Fibroblast of the aortic adventitia (primary cell): ENCODE results near the gene CTDSP2. TPM values are rescaled to one million over a fixed set of nuclear protein-coding genes. Genes with fewer than 3 reads are reported as not detected.

Experiments
- DNase-seq: peaks from one replicate; pipeline ENCODE4 v3.0.0-alpha.2; 2010; ENCODE audit warnings: low read depth
- H3K4me3 ChIP-seq: 2 replicates; pipeline ENCODE4 v1.5.1; 2011; ENCODE audit warnings: low read depth, mild to moderate bottlenecking, control low read depth, low read length, moderate library complexity
- total RNA-seq: library from RNA; depleted of rRNA; stranded (reverse); fragments of >200 nt; gene quantifications from 2 replicates; pipeline ENCODE4 v1.2.3, GENCODE V29; 2012; ENCODE audit warnings: low replicate concordance
- TF ChIP-seq, protein P1 (sequence below): IDR thresholded peaks from 2 replicates; pipeline ENCODE4 v1.5.1; 2011; ENCODE audit warnings: mild to moderate bottlenecking, low read length, control low read depth, inconsistent platforms; ENCODE audit not compliant: insufficient read depth

Gene CTDSP2
- total RNA-seq, 1 donor, result 90.7 TPM

DNA sequence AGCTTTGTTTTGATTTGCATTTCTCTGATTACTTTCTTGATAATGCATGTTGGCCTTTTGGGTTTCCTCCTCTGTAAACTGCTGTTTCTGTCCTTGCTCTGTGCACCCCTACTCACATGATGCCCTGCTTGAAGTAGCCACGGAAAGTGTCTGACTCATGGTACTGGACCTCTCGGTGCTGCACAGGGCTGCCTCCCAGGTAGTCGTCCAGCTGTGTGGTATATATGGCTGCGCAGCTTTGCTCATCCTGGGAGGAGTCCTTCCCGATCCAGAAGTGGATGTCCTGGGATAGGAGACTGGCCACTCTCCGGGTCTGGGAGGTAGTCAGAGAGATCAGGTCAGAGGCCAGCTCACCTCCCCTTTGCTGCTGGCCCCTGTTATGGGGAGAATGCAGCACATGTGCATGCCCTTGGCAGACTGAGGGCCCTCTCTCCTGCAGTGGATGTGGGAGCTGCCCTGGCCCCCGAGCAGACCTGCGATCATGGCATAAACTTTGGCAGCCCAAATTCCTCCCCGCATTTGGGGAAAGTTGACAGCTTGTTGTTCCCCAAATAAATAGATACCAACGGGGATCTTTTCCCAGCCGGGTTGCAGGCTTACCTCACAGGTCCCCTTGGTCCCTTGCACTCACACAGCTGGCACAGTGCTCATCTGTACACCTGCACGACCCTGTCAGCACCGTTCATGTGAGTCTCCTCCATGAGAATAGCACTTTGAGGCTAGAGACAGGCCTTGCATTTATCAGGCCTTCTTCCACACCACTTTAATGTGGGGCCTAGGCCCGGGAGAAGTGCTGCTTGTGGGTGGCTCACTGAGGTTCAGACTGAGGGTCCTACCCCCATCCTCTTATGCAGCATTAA is 33.2 kb downstream of the CTDSP2 start:
- no peak for DNase-seq
- TF ChIP-seq, protein P1, sequence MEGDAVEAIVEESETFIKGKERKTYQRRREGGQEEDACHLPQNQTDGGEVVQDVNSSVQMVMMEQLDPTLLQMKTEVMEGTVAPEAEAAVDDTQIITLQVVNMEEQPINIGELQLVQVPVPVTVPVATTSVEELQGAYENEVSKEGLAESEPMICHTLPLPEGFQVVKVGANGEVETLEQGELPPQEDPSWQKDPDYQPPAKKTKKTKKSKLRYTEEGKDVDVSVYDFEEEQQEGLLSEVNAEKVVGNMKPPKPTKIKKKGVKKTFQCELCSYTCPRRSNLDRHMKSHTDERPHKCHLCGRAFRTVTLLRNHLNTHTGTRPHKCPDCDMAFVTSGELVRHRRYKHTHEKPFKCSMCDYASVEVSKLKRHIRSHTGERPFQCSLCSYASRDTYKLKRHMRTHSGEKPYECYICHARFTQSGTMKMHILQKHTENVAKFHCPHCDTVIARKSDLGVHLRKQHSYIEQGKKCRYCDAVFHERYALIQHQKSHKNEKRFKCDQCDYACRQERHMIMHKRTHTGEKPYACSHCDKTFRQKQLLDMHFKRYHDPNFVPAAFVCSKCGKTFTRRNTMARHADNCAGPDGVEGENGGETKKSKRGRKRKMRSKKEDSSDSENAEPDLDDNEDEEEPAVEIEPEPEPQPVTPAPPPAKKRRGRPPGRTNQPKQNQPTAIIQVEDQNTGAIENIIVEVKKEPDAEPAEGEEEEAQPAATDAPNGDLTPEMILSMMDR, result no peak
- H3K4me3 ChIP-seq, result no peak overlapping the region

DNA sequence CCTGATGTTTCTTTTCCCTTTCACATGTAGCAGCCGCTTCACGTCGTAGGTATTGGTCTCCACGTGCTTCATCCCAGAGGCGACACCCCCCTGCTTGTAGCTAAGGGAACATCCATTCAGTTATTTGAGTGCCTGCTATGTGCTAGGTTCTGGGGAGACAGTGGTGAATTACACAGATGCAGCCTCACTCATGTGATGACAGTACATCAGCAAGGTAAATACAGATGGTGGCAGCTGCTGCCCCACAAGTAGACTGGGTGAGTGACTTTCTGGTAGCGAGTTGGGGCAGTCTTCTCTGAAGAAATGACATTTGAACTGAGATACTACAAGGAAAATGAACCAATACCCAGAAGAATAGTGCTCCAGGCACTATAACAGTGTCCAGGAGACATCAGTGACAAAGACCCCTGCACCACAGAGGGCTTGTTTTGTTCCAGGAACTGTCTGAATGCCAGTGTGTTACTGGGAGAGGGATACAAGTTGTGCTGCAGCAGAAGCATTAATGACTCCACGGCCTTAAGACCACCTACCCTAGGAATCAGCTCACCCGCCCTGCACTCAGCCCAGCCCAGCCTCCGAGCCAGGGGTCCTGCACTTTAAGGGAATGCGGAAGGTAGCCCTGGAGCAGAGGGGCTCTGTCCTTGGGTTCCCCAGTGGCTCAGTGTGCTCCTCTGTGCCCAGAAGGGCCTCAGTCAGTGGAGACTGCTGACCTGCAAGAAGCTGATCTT is 35.3 kb downstream of the CTDSP2 start:
- TF ChIP-seq, protein P1, result no peak
- no peak for DNase-seq
- no peak overlapping the region for H3K4me3 ChIP-seq

DNA sequence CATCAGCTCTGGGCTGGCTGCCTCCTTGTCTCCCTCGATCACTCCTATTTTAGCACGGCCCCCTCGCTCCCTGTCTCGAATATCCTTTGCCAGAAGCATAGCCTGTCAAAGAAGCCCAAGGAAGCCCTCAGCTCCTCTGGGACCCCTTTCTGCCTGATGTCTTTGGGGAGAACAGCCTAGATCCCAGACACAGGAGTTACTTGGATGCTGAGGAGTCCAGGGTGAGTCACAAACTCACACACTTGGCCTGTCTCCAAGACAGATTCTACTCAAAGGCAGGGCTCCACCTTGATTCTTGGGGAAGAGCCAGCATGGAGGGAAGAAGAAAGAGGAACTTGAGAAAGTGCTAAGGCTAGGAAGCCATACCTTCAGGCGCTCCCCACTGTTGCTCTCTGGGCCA is 36.1 kb downstream of the CTDSP2 start:
- H3K4me3 ChIP-seq, result no peak overlapping the region
- peak; percentile 87 for DNase-seq
- TF ChIP-seq, protein P1, result no peak

DNA sequence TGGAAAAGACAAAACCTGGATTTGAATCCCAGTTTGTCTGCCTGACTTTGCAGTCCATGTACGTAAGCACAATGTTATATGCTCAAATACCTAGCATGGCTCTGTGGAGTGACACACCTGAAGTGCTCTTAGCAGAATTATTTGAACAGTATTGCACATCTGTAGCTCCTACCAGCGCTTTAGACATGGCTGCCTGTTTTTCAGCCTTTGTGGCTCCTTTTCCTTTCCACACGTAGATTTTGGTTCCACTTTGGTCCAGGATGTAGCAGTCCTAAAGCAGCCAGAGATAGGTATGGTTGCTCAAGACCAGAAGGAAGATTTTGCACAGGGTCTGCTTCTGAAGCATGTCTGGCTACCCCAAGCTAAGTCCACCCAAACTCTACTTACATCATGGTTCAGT is 37.1 kb downstream of the CTDSP2 start:
- TF ChIP-seq, protein P1, result no peak
- DNase-seq, result no peak

DNA sequence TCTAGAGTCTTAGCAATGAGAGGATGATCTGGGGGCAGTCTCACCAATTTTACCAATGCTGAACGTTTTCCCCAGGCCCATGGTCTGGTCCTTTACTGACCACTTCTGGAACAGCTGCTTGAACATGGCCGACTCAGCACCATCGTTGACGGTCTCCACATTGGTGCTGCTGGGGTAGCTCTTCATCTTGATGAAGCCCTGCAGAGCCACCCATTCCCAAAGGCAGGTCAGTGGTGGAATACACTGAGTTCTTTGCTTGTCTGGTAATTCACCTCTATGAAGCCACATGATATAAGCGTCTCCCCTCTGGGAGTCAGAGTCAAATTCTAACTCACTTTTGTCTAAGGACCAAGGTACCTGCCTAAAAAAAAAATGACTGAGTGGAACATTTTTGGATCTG is 38.2 kb downstream of the CTDSP2 start:
- no peak overlapping the region for H3K4me3 ChIP-seq
- TF ChIP-seq, protein P1, result no peak
- no peak for DNase-seq

More for the DNA sequence above, 37.1 kb downstream of the CTDSP2 start:
- no peak overlapping the region for H3K4me3 ChIP-seq

DNA sequence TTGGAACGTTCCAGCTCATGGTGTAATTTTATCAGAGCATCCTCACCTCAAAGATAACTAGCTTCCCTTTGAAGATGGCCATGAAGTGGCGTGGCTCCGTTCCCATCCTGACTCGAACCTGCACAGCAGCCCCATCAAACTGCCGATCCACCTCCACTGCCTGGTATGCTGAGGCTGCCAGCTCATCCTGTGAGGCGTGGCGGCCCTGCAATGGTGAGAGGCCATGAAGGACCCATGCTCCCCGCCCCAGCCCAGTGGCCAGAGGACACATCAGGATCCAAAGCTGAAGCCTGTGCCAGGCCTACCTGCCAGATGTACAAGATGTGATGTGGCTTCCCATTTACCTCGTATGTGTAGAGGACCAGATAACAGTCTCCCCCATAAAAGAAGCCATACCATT is 39.2 kb downstream of the CTDSP2 start:
- DNase-seq, result no peak
- H3K4me3 ChIP-seq, result no peak overlapping the region
- TF ChIP-seq, protein P1, result no peak
